ENCODE data around the gene CRYGN.

Gene CRYGN

DNA sequence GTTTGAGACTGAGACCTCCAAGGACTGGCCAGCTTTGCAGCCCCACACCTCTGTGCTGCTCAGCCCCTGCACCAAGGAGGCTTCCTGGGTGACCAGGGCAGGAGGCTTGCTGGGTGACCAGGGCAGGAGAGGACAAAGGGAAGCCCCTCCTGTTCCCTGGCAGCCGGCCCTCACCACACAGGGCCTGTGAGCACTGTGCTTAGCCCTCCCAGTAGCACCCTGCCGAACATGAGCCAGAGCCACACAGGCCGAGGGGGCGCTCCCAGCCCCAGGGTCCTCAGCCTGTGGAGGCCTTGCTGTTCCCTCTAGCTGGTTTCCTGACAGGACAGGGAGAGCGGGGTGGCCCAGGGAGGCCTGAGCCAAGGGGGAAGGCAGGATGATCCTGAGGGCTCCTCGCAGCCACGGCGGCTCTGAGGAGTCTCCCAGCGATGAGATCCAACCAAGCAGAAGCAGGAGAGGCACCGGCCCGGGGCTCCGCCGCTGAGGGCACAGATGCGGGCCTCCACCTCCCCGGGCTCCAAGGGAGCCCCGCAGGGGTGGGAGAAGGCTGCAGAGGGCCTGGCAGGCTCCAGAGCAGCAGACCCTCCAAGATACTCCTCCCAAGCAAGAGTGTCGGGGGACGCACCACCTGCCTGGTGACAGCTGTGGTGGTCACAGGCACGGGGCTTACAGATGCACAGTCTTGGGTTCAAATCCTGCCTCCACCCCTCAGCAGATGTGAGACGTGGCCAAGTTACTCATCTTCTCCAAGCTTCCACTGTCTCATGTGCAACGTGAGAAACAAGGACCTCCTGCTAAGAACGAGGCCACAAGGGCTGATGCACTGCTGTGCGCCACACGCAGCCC lies 52.6 kb downstream of the CRYGN start:
- no peak overlapping the region for H3K4me3 ChIP-seq (ENCODE audit: low read depth, low read length)
- TF ChIP-seq, protein P1, sequence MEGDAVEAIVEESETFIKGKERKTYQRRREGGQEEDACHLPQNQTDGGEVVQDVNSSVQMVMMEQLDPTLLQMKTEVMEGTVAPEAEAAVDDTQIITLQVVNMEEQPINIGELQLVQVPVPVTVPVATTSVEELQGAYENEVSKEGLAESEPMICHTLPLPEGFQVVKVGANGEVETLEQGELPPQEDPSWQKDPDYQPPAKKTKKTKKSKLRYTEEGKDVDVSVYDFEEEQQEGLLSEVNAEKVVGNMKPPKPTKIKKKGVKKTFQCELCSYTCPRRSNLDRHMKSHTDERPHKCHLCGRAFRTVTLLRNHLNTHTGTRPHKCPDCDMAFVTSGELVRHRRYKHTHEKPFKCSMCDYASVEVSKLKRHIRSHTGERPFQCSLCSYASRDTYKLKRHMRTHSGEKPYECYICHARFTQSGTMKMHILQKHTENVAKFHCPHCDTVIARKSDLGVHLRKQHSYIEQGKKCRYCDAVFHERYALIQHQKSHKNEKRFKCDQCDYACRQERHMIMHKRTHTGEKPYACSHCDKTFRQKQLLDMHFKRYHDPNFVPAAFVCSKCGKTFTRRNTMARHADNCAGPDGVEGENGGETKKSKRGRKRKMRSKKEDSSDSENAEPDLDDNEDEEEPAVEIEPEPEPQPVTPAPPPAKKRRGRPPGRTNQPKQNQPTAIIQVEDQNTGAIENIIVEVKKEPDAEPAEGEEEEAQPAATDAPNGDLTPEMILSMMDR (IDR thresholded peaks at IDR 0.05; ENCODE audit: insufficient read depth, low read depth, low read length, missing control alignments), result no peak
- DNase-seq (ENCODE audit: low read depth), result no peak

DNA sequence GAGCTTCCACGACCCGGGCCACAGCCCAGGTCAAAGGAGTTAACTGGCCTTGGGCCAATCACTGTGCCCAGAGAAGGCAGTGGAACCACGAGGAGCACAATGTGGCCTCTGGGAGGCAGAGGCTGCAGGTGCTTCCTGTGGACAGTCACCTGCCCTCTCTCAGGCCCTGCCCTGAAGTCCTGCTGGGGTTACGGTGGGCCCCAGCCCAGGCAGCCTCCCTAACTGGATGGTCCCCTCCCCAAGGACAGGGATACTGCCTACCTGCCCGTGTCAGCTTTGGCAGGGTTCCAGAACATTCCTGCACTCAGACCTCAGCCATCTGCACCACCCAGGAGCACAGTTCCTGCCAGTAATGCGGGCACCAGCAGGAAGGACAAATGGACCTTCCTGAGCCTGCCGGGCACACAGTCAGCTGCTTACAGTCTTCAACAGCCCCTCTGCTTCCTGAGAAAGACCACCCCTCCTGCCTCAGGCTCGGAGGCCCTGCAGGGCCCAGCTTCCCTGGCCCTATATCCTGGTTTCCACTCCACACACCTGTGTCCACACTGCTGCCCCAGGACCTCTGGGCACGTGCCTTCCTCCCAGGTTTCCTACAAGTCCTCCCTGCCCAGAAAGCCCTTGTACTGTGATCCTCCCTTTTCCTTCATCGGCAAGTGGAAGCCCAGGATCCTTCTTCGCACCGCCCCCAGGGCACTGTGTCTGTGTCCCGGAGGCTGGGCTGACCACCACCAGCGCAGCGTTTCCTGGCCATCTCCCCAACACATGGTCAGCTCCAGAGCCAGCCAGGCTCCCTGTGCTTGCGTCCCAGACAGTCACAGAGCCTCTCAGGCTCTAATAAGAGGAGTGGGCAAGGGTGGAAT lies 53.4 kb downstream of the CRYGN start:
- no peak for DNase-seq (ENCODE audit: low read depth)

DNA sequence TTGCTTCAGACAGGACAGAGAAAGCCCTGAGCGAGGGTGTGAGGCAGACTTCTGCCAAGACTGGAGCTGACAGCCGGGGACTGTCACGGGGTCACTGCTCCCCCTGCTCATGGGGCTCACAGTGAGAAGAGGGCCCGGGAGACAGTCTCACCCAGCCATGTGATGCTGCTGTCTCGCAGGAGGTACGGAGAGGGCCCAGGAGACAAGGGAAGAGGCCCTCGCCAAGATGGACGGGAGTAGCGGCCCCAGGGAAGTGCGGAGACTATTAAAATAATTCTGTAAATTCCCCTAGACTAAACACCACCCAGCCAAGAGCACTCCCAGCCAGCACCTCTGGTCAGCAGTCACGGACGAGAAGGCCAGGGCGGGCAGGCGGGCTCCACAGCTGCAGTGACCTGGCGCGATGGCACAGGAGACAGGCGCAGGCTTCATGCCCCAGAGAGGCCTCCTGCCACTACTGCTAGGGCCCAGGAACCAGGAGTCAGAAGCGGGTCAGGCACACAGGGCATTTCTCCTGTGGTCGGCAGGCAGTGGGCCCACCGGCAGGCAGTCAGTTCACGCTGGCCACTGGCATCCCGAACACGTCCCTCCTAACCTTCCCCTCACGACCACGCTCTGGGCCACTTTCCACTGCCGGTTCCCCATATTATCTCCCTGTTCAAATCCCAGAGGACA lies 54.2 kb downstream of the CRYGN start:
- DNase-seq (ENCODE audit: low read depth), result no peak
- TF ChIP-seq, protein P1 (IDR thresholded peaks at IDR 0.05; ENCODE audit: insufficient read depth, low read depth, low read length, missing control alignments), result no peak
- H3K4me3 ChIP-seq (ENCODE audit: low read depth, low read length), result no peak overlapping the region

More for the DNA sequence above, 53.4 kb downstream of the CRYGN start:
- TF ChIP-seq, protein P1 (IDR thresholded peaks at IDR 0.05; ENCODE audit: insufficient read depth, low read depth, low read length, missing control alignments), result no peak
- no peak overlapping the region for H3K4me3 ChIP-seq (ENCODE audit: low read depth, low read length)

DNA sequence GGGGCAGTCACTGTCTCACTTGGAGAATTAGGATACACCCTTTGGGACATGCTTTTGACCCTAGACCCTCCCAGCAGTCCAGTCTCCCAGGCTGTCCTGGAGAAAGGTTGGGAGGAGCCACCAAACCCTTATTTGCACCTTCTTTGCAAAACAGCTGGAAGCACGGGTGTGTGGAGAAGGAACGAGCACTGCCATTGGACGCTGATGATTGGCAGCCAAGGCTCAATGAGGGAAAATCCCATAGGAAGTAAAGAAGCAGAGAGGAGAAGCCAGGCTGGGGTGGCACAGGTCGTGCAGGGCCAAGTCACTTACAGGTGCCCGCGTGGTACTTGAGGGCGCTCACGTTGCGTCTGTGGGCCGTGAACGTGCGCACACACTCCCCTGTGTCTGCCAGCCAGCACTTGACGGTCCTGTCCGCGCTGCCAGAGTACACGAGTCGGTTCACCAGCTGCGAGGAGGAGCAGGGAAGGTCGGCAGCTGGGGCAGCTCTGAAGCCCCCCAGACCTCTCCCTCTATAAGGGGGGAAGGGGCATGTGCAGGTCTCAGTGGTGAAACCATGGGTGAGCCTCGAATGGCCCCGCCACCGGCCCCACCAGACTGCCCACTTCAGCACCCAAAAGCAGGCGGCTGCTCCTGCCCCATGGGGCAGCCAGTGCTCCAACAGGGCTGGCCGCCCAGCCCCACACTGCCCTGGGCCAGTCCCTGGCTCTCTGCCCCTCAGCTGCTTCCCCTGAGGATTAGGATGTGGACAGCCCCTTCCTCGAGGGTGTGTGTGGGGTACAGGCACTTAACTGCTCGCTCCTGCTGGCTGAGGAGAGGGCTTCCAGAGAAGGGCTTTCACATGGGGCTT lies 54.9 kb downstream of the CRYGN start:
- no peak for DNase-seq (ENCODE audit: low read depth)
- TF ChIP-seq, protein P1 (IDR thresholded peaks at IDR 0.05; ENCODE audit: insufficient read depth, low read depth, low read length, missing control alignments), result no peak
- H3K4me3 ChIP-seq (ENCODE audit: low read depth, low read length), result no peak overlapping the region

DNA sequence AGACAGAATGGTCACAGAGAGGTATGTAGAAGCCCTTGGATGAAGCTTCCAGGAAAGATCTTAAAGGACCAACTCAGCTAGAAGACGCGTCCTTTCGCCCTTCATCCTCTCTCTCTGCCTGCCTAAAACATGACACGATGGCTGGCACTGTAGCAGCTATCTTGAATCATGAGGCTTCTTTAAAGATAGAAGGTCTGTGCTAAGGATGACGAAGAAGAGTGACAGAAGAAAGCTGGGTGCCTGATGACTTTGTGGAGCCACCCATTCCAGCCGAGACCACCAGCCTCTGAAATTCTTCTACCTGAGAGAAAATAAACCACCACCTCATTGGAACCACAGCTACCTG lies 55.6 kb downstream of the CRYGN start:
- H3K4me3 ChIP-seq (ENCODE audit: low read depth, low read length), result no peak overlapping the region
- no peak for DNase-seq (ENCODE audit: low read depth)
- TF ChIP-seq, protein P1 (IDR thresholded peaks at IDR 0.05; ENCODE audit: insufficient read depth, low read depth, low read length, missing control alignments), result no peak
